Sigmoid colon (tissue), 4 donors: Measurements from ENCODE around the gene FGR.

Source experiments
- EP300 ChIP-seq, 4 donors: sonication (generic); formaldehyde crosslinking; IDR thresholded peaks; one replicate each; pipeline ENCODE4 v1.6.1; 2017; ENCODE audit warnings: antibody characterized with exemption in 4 of 4
- POLR2AphosphoS5 ChIP-seq, 4 donors: sonication (generic); formaldehyde crosslinking; IDR thresholded peaks; one replicate each; pipeline ENCODE4 v1.6.1; 2017; ENCODE audit warnings: antibody characterized with exemption in 4 of 4

DNA sequence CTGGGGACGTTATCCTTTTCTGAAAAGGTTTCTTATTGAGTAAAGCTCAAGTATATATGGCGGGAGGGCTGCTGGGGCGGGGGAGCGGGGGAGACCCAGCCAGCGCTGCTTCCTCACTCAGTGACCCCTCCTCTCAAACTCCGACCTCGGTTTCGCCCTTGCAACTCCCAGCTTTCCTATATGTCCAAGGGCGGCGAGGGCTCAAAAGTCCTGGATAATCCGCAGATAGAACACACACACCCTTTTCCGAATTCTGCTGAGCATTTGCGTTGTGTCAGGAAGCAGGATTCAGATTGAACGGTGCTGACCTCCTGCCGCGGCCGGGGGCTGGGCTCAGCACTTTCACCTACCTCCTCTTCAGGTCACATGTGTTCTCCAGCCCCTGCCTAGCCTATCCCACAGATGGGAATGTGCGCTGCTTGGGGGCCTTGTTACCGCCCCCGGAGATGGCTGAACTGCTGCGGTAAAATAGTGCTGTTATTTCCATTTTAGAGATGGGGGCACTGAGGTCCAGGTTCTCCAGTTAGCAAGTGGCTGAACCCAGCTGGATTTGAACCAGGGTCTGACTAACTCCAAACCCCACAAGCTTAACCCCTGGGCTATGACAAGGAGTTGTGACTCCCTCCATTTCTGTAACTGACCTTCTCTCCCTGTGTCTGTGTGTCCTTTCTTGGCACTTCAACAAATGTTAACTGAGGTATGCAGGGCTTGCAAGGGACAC lies 30.2 kb downstream of the FGR start:
- TF ChIP-seq EP300 (IDR thresholded peaks at IDR 0.05) (no peak), POLR2AphosphoS5 (IDR thresholded peaks at IDR 0.05) (no peak)
